Thyroid gland (tissue), 4 donors: ENCODE data around the gene SPSB4.

Experiments
- POLR2A ChIP-seq, 2 donors: fragments of 450-650 bp; IDR thresholded peaks; one replicate each; pipeline ENCODE4 v1.6.1; 2017; ENCODE audit warnings: antibody characterized with exemption in 2 of 2, mild to moderate bottlenecking in 2 of 2, moderate library complexity in 1 of 2
- TF ChIP-seq, protein P1 (sequence below), 6 experiments: fragments of 200-600 bp in 3 of 6; fragments of 450-650 bp in 3 of 6; sonication (generic) in 3 of 6; IDR thresholded peaks; one replicate each; pipeline ENCODE4 v1.5.1; 2016 to 2019; ENCODE audit warnings: antibody characterized with exemption in 6 of 6, mild to moderate bottlenecking in 2 of 6, inconsistent platforms in 1 of 6, moderate library complexity in 1 of 6

DNA sequence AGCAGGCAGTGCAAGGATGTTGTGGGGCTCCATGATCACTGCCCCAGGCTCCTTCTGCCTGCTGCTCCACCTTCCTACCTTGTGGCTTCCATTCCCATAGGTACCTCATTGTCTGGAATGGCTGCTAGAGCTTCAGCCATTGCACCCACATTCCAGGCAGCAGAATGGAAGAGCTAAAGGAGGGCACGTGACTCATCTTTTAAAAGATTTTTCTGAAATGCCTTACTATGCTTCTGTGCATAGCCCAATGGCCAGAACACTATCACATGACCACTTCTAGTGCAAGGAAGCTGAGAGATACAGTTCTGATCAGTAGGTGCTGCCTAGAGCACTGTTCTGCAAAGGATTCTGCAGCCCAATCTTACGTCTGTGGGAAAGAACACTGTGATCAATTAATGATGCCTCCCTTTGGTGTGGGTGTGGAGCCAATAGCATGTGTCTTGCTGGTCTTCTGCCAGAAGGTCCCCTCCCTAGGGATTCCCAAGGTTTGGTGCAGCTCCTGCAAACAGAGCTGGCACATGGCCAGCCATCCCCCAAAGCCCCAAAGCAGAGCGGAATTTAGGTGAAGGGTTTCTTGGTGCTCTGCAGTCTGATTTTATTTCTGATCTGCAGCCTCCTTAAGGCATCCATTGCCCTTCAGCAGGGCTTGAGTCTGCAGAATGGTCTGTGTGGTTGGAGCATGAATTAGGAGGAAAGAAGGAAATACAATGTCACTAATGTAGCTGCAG, 34.4 kb downstream of the SPSB4 start:
- TF ChIP-seq, protein P1, sequence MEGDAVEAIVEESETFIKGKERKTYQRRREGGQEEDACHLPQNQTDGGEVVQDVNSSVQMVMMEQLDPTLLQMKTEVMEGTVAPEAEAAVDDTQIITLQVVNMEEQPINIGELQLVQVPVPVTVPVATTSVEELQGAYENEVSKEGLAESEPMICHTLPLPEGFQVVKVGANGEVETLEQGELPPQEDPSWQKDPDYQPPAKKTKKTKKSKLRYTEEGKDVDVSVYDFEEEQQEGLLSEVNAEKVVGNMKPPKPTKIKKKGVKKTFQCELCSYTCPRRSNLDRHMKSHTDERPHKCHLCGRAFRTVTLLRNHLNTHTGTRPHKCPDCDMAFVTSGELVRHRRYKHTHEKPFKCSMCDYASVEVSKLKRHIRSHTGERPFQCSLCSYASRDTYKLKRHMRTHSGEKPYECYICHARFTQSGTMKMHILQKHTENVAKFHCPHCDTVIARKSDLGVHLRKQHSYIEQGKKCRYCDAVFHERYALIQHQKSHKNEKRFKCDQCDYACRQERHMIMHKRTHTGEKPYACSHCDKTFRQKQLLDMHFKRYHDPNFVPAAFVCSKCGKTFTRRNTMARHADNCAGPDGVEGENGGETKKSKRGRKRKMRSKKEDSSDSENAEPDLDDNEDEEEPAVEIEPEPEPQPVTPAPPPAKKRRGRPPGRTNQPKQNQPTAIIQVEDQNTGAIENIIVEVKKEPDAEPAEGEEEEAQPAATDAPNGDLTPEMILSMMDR (IDR thresholded peaks at IDR 0.05), result no peak
- TF ChIP-seq POLR2A (IDR thresholded peaks at IDR 0.05), result no peak
